NB4 (cell line): ENCODE results near the gene PIEZO2.

Source experiments
- POLR2A ChIP-seq: IDR thresholded peaks from 2 replicates; pipeline ENCODE4 v1.6.1; 2011; ENCODE audit warnings: mild to moderate bottlenecking; ENCODE audit not compliant: insufficient read length; ENCODE audit errors: extremely low read depth
- TF ChIP-seq, protein P1 (sequence below): IDR thresholded peaks from one replicate; pipeline ENCODE4 v1.5.1; 2012; ENCODE audit warnings: low read depth, low read length

DNA sequence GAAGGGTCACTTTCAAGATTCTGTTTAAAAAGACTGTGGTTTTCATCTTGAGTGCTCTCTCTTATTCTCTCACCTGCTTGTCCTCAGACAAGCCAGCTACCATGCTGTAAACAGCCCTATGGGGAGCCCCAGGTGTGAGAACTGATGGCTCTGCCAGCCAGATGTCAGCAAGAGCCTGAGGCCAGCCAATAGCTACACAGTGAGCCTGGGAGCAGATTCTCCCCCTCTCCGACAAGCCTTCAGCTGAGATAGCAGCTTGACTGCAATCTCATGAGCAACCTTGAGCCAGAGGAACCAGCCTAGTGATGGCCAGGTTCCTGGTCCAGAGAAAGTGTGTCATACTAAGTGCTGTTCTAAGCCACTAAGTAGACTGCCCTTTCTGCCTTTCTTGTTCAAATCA, 351.5 kb downstream of the PIEZO2 start:
- TF ChIP-seq, protein P1, sequence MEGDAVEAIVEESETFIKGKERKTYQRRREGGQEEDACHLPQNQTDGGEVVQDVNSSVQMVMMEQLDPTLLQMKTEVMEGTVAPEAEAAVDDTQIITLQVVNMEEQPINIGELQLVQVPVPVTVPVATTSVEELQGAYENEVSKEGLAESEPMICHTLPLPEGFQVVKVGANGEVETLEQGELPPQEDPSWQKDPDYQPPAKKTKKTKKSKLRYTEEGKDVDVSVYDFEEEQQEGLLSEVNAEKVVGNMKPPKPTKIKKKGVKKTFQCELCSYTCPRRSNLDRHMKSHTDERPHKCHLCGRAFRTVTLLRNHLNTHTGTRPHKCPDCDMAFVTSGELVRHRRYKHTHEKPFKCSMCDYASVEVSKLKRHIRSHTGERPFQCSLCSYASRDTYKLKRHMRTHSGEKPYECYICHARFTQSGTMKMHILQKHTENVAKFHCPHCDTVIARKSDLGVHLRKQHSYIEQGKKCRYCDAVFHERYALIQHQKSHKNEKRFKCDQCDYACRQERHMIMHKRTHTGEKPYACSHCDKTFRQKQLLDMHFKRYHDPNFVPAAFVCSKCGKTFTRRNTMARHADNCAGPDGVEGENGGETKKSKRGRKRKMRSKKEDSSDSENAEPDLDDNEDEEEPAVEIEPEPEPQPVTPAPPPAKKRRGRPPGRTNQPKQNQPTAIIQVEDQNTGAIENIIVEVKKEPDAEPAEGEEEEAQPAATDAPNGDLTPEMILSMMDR: no peak
- no peak for TF ChIP-seq POLR2A
